ENCODE results near the gene ABHD16B.
A peak's percentile ranks its signal among the peaks of the same experiment; 100 is the strongest.

The ABHD16B gene

GRCh38 chr20:63843778-63844177 is 17.5 kb upstream of the ABHD16B start:
- peaks cover 23% of the 10 kb centered on the region for H3K27me3 ChIP-seq (ENCODE audit: low read depth, low read length)
- TF ChIP-seq CTCF (IDR thresholded peaks at IDR 0.05; ENCODE audit: low read depth, low read length): no peak
- no peak for TF ChIP-seq EZH2phosphoT487 (IDR thresholded peaks at IDR 0.05; ENCODE audit: low read depth)
- no peaks in the 10 kb centered on the region for H3K79me2 ChIP-seq (ENCODE audit: low read length)
- H3K9ac ChIP-seq (ENCODE audit: low read length): no peak overlapping the region
- peaks cover 28% of the 10 kb centered on the region for H3K4me1 ChIP-seq (ENCODE audit: low read length)
- H3K9me3 ChIP-seq (ENCODE audit: insufficient read depth, low read length): no peaks in the 10 kb centered on the region
- no peak overlapping the region for H3K4me3 ChIP-seq (ENCODE audit: low read length)
- no peaks in the 10 kb centered on the region for H4K20me1 ChIP-seq (ENCODE audit: insufficient read depth, low read length)
- H3K27ac ChIP-seq (ENCODE audit: low read length): no peak overlapping the region
- peak overlapping the region; percentile 27 for H3K4me2 ChIP-seq (ENCODE audit: low read length)
- 0 out of 2 replicates have a peak overlapping the region, but pooled peaks have one; percentile 26 for H2AFZ ChIP-seq (ENCODE audit: low read depth, low read length)
- no peaks in the 10 kb centered on the region for H3K36me3 ChIP-seq (replicated peaks; ENCODE audit: low read depth, low read length)

GRCh38 chr20:63844511-63844991 is 16.7 kb upstream of the ABHD16B start:
- Histone ChIP-seq H3K4me1 (ENCODE audit: low read length) (peaks cover 28% of the 10 kb centered on the region), H3K79me2 (ENCODE audit: low read length) (no peaks in the 10 kb centered on the region), H3K36me3 (replicated peaks; ENCODE audit: low read depth, low read length) (no peaks in the 10 kb centered on the region), H3K9ac (ENCODE audit: low read length) (no peak overlapping the region), H3K4me2 (ENCODE audit: low read length) (no peak overlapping the region), H3K27me3 (ENCODE audit: low read depth, low read length) (peaks cover 23% of the 10 kb centered on the region), H3K4me3 (ENCODE audit: low read length) (no peak overlapping the region), H3K9me3 (ENCODE audit: insufficient read depth, low read length) (no peaks in the 10 kb centered on the region), H4K20me1 (ENCODE audit: insufficient read depth, low read length) (no peaks in the 10 kb centered on the region), H3K27ac (ENCODE audit: low read length) (no peak overlapping the region), H2AFZ (ENCODE audit: low read depth, low read length) (no peak overlapping the region)
- TF ChIP-seq CTCF (IDR thresholded peaks at IDR 0.05; ENCODE audit: low read depth, low read length) (no peak), EZH2phosphoT487 (IDR thresholded peaks at IDR 0.05; ENCODE audit: low read depth) (no peak)

- H3K4me1 ChIP-seq (ENCODE audit: low read length): peaks cover 38% of the 10 kb centered on the region
- H3K79me2 ChIP-seq (ENCODE audit: low read length): no peaks in the 10 kb centered on the region
- H3K9me3 ChIP-seq (ENCODE audit: insufficient read depth, low read length): no peaks in the 10 kb centered on the region
- no peaks in the 10 kb centered on the region for H4K20me1 ChIP-seq (ENCODE audit: insufficient read depth, low read length)
- peaks cover 23% of the 10 kb centered on the region for H3K27me3 ChIP-seq (ENCODE audit: low read depth, low read length)
- no peak overlapping the region for H3K4me3 ChIP-seq (ENCODE audit: low read length)
- no peak overlapping the region for H2AFZ ChIP-seq (ENCODE audit: low read depth, low read length)
- no peak overlapping the region for H3K4me2 ChIP-seq (ENCODE audit: low read length)
- no peak overlapping the region for H3K9ac ChIP-seq (ENCODE audit: low read length)
- H3K27ac ChIP-seq (ENCODE audit: low read length): no peak overlapping the region
- H3K36me3 ChIP-seq (replicated peaks; ENCODE audit: low read depth, low read length): no peaks in the 10 kb centered on the region
- TF ChIP-seq CTCF (IDR thresholded peaks at IDR 0.05; ENCODE audit: low read depth, low read length): no peak
- no peak for TF ChIP-seq EZH2phosphoT487 (IDR thresholded peaks at IDR 0.05; ENCODE audit: low read depth)
Observed at GRCh38 chr20:63846128-63846771, 15.0 kb upstream of the ABHD16B start.

GRCh38 chr20:63846888-63847236 is 14.4 kb upstream of the ABHD16B start:
- H3K4me3 ChIP-seq (ENCODE audit: low read length): no peak overlapping the region
- no peak for TF ChIP-seq EZH2phosphoT487 (IDR thresholded peaks at IDR 0.05; ENCODE audit: low read depth)
- TF ChIP-seq CTCF (IDR thresholded peaks at IDR 0.05; ENCODE audit: low read depth, low read length): no peak
- H3K4me2 ChIP-seq (ENCODE audit: low read length): no peak overlapping the region
- H3K9ac ChIP-seq (ENCODE audit: low read length): no peak overlapping the region
- H2AFZ ChIP-seq (ENCODE audit: low read depth, low read length): no peak overlapping the region
- H3K9me3 ChIP-seq (ENCODE audit: insufficient read depth, low read length): no peaks in the 10 kb centered on the region
- peaks cover 38% of the 10 kb centered on the region for H3K4me1 ChIP-seq (ENCODE audit: low read length)
- no peaks in the 10 kb centered on the region for H3K36me3 ChIP-seq (replicated peaks; ENCODE audit: low read depth, low read length)
- H3K27ac ChIP-seq (ENCODE audit: low read length): no peak overlapping the region
- H4K20me1 ChIP-seq (ENCODE audit: insufficient read depth, low read length): no peaks in the 10 kb centered on the region
- H3K79me2 ChIP-seq (ENCODE audit: low read length): no peaks in the 10 kb centered on the region
- peaks cover 23% of the 10 kb centered on the region for H3K27me3 ChIP-seq (ENCODE audit: low read depth, low read length)
